GM11168 (cell line): ENCODE results near the gene PPP1R13B.

Source experiments
- in situ Hi-C: fragments of 300-500 bp; cut with MboI; formaldehyde crosslinking; loops from one replicate; pipeline ENCODE4 v1.12.0; 2022; ENCODE audit warnings: low sequenced_read_pairs; ENCODE audit not compliant: unreplicated experiment

PPP1R13B gene

DNA sequence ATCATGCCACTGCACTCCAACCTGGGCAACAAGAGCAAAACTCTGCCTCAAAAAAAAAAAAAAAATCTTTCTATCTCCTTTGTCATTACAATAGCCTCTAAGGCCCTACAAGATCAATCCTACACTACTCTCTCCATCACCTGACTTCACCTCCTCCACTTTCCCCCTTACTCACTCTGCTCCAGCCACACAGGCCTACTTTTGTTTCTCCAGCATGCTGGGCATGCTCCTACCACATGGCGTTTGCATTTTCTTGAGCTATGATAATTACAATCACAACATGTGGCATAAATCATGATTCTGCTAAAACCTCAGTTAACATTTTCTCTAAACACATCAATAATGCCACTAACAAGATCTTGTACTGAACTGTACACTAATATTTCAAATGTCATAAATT lies 7.8 kb downstream of the PPP1R13B start:
- in situ Hi-C loops: no loop called here

DNA sequence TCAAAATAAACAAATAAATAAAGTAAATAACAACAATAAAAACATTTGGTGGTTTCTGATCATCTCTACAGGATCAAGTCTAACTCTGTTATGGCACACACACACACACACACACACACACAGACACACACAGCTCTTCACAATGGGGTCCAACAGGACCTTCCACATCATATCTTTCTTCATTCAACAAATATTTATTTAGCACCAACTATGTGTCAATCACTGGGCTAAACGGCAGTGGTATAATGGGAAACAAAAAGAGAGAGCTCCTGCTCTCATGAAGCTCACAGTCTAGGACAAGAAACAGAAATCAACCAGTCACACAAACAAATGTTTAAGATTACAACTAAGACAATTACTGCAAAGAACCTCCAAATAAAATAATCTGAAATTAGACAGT lies 9.3 kb downstream of the PPP1R13B start:
- in situ Hi-C loops: no loop called here

DNA sequence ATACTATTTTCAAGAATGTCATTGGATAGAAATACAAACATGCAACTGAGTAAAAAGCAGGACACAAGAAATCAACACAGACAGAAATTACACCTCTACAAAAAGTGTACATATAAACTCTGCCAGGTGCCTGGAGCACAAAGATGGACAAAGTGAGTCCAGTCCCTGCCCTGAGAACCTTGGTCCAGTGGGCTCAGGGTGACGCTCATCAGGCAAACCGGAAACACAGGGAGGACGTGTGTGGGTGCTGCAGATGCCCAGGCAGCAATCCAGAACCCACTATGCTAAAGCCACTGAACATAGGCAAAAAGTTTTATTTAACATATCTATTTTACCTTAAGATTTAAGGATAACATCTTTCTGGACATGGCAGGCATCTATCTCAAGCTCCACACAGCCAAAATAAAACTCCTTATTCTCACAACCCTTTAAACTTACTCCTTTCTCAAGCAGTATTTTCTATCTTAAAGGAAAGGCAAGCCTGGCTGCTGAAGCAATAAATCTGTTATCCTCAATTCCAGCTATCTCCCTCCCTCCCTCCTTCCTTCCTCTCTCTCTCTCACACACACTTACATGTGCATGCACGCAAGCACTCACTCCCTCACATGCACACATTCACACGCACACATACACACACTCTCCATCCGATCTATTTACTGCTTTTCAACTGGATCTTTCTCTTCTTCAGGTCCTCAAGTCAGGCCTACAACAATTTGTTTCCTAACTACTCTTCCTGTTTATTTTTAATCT lies 10.2 kb downstream of the PPP1R13B start:
- in situ Hi-C loops: no loop called here

DNA sequence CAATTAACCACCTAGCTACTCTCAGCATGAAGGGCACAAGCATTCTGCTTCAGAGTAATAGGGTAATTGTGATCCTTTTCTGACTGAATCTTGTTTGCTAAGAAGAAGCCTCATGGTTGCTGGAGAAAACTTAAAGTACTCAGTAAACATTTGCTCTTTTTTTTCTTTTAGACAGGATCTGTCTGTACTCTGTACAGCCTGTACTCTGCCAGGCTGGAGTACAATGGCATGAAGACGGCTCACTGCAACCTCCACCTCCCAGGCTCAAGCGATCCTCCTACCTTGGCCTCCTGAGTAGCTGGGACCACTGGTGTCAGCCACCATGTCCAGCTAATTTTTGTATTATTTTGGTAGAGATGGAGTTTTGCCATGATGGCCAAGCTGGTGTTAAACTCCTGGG lies 12.4 kb downstream of the PPP1R13B start:
- in situ Hi-C loops: no loop called here

DNA sequence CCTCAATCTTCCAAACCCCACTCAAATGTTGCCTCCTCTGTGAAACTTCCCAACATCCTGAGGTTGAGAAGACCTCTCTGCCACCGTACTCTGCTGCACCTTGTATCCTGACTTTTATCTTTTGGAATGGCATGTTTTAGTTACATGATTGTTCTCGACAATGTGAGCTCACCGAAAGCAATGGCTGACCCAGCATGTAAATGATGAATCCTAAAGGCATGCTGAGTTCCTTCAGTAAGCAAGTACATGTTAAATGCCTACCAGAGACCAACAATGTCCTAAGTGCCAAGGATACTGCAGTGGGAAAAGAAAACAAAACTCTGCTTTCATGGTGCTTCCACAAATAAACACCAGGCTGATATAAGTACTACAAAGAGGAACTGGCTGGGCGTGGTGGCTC lies 13.7 kb downstream of the PPP1R13B start:
- in situ Hi-C loops: no loop called here

DNA sequence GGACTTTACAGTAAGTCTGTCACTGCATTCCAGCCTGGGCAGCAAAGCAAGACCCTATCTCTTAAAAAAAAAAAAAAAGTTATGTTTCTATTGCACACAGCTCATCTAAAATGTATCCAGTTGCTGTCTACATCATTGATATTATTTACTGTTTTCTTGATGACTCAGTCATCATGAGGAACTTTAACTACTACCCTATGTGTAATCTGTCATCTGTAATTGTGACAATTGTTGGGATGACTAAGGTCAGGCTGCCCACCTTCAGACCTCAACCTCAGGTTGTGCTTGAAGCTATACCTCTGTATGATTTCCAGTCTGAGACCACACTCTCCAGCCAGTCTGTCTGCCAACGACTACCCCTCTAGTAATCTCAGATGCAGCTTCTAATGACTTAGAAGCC lies 15.3 kb downstream of the PPP1R13B start:
- in situ Hi-C loops: no loop called here

DNA sequence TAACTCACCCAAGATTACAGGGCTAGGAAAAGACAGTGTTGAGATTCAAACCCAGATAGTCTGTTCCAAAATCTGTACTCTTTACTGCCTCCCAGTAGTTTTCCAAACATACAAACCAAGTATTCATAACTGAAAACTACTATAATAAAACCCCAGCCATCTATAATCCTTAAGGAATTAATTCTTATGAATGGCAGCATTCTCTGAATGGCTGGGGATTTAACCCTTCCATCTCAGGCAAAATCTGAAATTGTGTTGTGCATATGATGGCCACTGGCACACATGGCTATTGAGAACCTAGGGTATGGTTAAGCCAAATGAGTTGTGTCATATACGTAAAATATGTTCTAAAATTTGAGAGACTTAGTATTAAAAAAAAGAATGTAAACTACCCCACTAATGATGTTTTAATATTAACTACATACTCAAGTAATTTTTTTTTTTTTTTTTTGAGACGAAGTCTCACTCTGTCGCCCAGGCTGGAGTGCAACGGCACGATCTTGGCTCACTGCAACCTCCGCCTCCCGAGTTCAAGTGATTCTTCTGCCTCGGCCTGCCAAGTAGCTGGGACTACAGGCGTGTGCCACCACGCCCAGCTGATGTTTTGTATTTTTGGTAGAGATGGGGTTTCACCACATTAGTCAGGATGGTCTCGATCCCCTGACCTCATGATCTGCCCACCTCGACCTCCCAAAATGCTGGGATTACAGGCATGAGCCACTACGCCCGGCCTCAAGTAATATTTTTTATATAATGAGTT lies 16.7 kb downstream of the PPP1R13B start:
- in situ Hi-C loops: no loop called here

DNA sequence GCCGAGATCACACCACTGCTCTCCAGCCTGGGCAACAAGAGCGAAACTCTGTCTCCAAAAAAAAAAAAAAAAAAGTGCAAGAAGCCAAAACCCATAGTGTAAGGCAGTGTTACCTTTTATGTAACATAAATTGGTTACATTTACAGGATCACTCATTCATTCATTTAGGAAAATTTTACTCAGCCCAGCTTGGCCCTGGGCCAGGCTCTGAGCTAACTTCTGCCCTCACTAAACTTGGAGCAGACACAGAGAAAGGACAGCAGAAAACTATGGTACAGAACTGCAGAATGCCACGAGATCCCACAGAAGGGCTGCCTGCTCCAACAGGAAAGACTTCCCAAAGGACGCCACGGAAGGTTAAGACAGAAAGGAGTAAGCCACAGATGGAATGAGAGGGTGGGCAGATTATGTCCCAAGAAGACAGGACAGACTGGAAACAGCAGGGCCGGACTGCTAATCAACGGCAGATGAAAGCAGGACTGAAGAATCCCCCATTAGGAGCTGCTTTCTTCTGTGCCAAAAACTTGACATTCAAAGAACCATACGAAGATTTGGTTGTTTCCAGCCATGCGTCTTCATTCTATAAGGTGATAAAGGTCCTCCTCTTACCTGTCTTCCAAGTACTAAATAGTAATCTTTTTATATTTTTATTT lies 18.9 kb downstream of the PPP1R13B start:
- in situ Hi-C loops: no loop called here

DNA sequence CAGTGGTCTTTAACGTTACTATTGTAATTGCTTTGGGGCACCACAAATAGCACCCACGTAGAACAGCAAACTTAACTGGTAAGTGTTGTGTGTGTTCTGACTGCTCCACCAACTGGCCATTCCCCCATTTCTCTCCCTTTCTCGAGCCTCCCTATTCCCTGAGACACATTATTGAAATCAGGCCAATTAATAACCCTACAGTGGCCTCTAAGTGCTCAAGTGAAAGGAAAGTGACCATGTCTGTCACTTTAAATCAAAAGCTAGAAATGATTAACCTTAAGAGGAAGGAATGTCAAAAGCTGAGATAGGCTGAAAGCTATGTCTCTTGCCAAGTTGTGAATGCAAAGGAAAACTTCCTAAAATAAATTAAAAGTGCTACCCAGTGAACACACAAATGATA lies 22.3 kb downstream of the PPP1R13B start:
- in situ Hi-C loops: no loop called here

DNA sequence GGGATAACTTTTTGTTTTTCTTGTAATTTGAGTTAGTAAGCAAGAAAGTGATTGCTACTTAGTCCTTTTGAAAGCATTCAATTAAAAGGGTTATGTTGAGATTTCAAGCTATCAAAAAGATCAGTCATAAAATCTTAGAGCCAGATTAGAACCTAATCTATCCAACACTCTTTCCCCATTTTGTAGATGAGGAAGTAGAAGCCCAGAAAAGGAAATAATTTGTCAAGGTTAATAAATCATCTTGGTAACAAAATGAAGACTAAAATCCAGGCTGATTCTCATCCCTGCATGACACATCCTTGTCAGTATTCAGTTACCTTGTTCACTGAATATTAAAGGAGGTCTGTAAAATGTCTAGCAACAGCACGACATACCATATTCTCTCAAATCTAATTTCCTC lies 26.5 kb downstream of the PPP1R13B start:
- in situ Hi-C loops: no loop called here

DNA sequence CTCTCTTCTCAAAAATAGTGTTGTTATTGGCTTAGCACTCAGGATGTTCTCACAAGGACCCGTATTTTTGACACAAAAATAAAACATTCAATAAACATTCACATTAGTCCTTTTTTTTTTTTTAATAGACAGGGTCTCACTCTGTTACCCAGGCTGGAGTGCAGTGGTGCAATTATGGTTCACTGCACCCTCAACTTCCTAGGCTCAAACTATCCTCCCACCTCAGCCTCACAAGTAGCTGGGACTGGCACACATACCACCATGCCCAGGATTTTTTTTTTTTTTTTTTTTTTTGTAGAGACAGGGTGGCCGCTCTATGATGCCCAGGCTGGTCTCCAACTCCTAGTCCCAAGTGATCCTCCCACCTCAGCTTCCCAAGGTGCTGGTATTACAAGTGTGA lies 27.0 kb downstream of the PPP1R13B start:
- in situ Hi-C loops: no loop called here

DNA sequence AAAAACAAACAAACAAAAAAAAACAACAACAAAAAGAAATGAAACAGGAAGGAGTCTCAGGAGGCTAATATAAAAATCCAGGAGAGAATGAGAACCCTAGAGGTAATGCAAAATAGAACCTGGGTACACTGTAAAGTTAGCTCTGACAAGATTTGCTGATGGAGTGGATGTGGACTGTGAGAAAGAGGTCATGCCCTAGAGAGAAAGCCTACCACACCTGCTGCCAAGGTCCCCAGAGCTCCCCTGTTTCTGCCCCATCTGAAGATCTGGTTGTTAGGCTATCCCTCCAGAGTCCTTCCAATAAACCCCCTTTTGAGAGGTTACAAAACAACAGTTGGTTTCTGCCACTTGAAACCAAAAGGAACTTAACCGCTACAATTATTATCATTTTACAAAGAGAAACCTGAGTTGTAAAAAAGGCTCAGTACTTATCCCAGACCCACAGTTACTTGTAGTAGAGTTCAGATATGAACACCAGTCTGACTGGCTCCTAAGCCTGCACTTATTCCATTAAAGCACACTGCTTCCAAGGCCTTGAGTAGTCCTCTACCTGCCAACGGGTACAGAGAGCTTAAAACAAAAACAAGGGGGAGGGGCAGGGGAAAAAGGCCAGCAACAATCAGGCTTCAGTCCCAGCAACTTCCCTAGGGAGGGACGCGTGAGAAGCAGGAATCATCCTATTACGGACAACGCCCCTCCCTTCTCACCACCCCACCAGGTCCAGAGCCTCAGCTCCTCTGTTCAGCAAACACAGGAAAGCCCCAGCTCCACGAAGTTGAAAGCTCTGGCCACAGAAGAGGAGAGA lies 27.7 kb downstream of the PPP1R13B start:
- in situ Hi-C loops: no loop called here

DNA sequence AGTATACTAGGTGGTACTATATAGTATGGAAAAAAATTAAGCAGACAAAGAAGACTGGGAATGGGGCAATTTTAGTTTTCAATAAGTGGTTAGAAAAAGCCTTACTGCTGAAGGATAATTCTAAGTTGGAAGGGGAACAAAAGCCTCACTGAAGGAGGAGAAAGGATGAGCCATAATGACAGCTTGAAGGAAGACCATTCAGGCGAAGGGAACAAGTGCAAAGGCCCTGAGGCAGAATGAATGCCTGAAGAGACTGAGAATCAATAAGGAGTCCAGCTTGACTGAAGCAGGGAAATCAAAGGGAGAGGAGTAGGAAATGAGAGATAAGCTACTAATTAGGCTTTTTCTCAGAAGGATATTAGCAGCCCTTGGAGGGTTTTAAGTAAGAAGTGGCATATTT lies 28.5 kb downstream of the PPP1R13B start:
- in situ Hi-C loops: no loop called here

DNA sequence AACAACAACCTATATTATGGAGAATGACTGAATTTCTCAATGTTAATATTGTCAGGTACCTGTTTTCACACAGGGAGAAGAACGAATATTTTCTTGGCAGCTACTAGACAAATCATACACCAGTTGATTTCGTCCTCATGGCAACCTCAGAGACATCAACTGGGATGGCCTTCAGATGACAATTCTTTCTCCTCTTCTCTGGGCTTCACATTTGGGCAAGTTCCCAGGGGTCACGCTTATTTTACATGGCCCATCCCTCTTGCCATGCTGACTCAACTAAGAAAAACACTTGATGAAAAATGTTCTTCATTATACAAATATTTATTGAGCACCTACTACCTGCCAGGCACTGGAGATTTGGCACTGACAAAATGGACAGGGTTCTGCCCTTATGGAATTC lies 29.0 kb downstream of the PPP1R13B start:
- in situ Hi-C loops: no loop called here

DNA sequence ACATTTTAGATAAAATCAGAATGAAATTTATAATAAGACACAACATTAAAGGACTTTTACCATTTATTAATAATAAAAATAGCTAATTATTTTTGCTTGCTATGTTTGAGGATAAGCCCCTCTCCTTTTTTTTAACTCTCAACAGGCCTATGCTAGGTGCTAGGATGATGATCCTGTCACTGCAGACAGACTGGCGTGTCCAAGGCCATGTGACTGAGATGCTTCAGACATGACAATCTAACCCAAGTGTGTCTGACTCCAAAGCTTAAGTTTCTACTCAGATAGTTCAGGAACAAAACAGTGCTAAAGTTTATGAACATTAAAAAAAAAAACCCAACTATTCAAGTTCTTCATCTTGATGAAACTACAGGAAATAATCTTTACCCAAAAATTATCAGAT lies 29.8 kb downstream of the PPP1R13B start:
- in situ Hi-C loops: no loop called here

DNA sequence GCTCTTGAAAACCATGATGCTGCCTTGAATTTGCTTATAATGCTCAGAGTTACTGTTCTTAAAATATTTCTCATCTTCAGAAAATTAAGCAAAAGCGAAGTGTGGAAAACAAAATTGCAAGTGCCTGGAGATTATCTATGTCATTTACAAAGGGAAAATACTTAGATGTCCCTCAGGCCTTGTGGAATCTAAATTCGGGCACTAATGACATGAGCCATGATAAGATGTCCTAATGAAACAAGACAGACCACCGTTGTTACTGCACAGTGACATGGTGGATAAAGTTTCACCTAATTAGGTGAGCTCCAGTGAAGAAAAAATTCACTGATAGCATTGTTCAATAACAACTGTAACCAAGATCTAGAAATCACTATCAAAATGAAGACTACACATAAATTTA lies 30.4 kb downstream of the PPP1R13B start:
- in situ Hi-C loops: no loop called here

DNA sequence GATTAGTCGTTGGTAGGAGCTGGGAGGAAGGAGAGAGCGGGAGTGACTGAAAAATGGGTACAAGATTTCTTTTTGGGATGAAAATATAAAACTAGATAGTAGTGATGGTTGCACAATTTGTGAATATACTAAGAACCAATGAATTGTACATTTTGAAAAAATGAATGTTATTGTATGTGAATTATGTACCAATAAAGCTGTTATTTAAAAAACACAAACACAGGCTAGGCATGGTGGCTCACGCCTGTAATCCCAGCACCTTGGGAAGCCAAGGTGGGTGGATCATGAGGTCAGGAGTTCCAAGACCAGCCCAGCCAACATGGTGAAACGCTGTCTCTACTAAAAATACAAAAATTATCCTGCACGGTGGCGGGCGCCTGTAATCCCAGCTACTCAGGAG lies 32.1 kb downstream of the PPP1R13B start:
- in situ Hi-C loops: no loop called here

DNA sequence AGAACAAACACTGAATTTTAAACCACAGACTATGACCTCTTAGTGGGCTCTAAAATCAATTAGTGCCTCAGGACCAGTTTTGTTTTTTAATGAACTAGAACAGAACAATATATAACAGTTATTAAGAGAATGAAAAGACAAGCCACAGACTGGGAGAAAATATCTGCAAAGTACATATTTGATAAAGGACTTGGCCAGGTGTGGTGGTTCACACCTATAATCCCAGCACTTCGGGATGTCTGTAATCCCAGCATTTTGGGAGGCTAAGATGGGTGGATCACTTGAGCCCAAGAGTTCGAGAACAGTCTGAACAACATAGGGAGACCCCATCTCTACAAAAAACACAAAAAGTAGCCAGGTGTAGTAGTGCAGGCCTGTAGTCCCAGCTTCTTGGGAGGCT lies 36.2 kb downstream of the PPP1R13B start:
- in situ Hi-C loops: no loop called here

DNA sequence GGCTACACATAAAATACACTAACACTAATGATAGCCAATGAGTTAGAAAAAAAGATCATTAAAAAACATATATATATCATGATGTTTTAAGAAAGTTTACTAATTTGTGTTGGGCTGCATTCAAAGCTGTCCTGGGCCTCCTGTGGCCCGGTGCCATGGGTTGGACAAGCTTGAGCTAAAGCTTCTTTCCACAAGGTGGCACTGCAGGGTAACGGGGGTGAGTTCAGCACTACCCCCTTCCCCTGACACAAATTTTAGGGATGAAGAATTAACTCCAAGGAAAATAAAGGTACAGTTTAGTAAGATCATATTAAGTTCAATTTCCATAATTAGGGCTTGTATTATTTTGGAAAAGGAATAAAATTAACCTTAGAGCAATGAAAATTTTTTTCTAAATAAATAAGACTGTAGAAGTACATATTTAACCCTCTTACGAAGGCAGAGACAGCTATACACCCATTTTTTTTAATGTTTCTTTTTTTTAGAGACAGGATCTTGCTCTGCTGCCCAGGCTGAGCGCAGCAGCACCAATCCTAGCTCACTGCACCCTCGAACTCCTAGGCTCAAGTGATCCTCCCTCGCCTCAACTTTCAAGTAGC lies 38.9 kb downstream of the PPP1R13B start:
- in situ Hi-C loops: loop anchor here (5.0 to 10.0 kb wide), 2 partner anchors 109 to 176 kb away; no protein-coding TSS in a partner anchor

DNA sequence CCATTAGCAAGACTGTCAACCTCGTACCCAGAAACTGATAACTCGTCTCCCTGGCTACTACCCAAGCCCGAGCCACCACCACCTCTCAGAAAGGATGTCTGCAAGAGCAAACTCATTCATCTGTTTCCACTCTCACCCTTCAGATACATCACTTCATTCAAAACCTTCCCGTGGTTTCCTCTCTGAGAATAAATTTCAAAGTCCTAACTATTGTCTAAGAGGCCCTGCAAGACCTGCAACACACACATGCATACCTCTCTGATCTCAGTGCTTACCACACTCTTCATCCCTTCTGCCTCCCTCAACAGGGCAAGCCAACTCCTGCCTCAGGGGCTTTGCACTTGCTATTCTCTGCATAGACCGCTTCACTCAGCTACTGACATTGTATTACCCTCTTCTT lies 40.6 kb downstream of the PPP1R13B start:
- in situ Hi-C loops: loop anchor here (5.0 to 10.0 kb wide), 2 partner anchors 110 to 178 kb away; no protein-coding TSS in a partner anchor
